ENCODE data around the gene ZMYND8.

- TF ChIP-seq, protein P1, sequence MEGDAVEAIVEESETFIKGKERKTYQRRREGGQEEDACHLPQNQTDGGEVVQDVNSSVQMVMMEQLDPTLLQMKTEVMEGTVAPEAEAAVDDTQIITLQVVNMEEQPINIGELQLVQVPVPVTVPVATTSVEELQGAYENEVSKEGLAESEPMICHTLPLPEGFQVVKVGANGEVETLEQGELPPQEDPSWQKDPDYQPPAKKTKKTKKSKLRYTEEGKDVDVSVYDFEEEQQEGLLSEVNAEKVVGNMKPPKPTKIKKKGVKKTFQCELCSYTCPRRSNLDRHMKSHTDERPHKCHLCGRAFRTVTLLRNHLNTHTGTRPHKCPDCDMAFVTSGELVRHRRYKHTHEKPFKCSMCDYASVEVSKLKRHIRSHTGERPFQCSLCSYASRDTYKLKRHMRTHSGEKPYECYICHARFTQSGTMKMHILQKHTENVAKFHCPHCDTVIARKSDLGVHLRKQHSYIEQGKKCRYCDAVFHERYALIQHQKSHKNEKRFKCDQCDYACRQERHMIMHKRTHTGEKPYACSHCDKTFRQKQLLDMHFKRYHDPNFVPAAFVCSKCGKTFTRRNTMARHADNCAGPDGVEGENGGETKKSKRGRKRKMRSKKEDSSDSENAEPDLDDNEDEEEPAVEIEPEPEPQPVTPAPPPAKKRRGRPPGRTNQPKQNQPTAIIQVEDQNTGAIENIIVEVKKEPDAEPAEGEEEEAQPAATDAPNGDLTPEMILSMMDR (IDR thresholded peaks at IDR 0.05; ENCODE audit: low read length) = no peak
- TF ChIP-seq EZH2 (IDR thresholded peaks at IDR 0.05; ENCODE audit: borderline replicate concordance, low read length) = no peak
Measured at GRCh38 chr20:47237715-47238114, 118.8 kb downstream of the ZMYND8 start.

Data from OCI-LY1 (cell line).